ENCODE measurements around the gene CPM. TPM values are rescaled to one million over a fixed set of nuclear protein-coding genes. Genes with fewer than 3 reads are reported as not detected.

CPM gene
- total and polyA plus RNA-seq, 10 of the 15 experiments (the other 5 are each of a cell fraction or from before 2014, with no cell fraction given) = 0.06 to 1.7 (median 0.41) TPM

GRCh38 chr12:68954811-68955210 lies 21.8 kb upstream of the CPM start (continued):
- TF ChIP-seq REST (IDR thresholded peaks at IDR 0.05; ENCODE audit: low read depth, low read length) = no peak
- TF ChIP-seq LARP7 (IDR thresholded peaks at IDR 0.05) = no peak
- no peak for TF ChIP-seq NBN (IDR thresholded peaks at IDR 0.05)

GRCh38 chr12:68953536-68953935 lies 20.6 kb upstream of the CPM start:
- intact Hi-C loops (cut with micrococcal nuclease; ENCODE audit: unreplicated experiment) = no loop called here
- ChIA-PET SMC1A (ENCODE audit: uncharacterized antibody, unreplicated experiment) (no interaction called here), RAD21 (ENCODE audit: unreplicated experiment) (no interaction called here), POLR2A (no interaction called here), CTCF (interaction anchor here (1.0 kb wide), 1 partner anchor 21 kb away, joined by 3 read pairs; no protein-coding TSS in a partner anchor)
- FAIRE-seq = no peak
- ATAC-seq = no peak
- H3K9ac ChIP-seq (ENCODE audit: control insufficient read depth, insufficient read depth, low read length) = no peak overlapping the region
- WGBS (ENCODE audit: insufficient coverage, insufficient replicate concordance, low lambda C conversion rate, missing lambda C conversion rate) = 12% methylated on average over 2 of the region's 2 CpGs
- H3K4me3 ChIP-seq = no peak overlapping the region
- in situ Hi-C loops (cut with MboI) = no loop called here
- DNase-seq (ENCODE audit: low read depth, low spot score) = no peak
- H3K4me1 ChIP-seq (ENCODE audit: control insufficient read depth, insufficient read depth, low read length) = peaks cover 2% of the 10 kb centered on the region; the same call in 1 of the 2 replicates
- no peak for TF ChIP-seq NFIC (IDR thresholded peaks at IDR 0.05; ENCODE audit: low read depth, low read length)
- TF ChIP-seq KDM1A (IDR thresholded peaks at IDR 0.05; ENCODE audit: borderline replicate concordance) = no peak
- no peak for TF ChIP-seq GABPA (IDR thresholded peaks at IDR 0.05; ENCODE audit: low read depth)
- TF ChIP-seq REST (IDR thresholded peaks at IDR 0.05; ENCODE audit: low read depth, low read length) = no peak
- TF ChIP-seq CBX3 (IDR thresholded peaks at IDR 0.05; ENCODE audit: borderline replicate concordance, low read depth) = no peak
- TF ChIP-seq MTA3 (IDR thresholded peaks at IDR 0.05; ENCODE audit: borderline replicate concordance, low read length) = no peak
- no peak for TF ChIP-seq PRDM15 (CRISPR knock-in tag; IDR thresholded peaks at IDR 0.05)
- no peak for TF ChIP-seq BRCA1 (IDR thresholded peaks at IDR 0.05; ENCODE audit: low read depth, low read length)
- TF ChIP-seq YY1 (IDR thresholded peaks at IDR 0.05; ENCODE audit: low read depth, low read length) = no peak
- no peak for TF ChIP-seq PML (IDR thresholded peaks at IDR 0.05; ENCODE audit: low read length)
- TF ChIP-seq PAX8 (IDR thresholded peaks at IDR 0.05) = no peak
- no peak for TF ChIP-seq EZH2 (IDR thresholded peaks at IDR 0.05; ENCODE audit: borderline replicate concordance, control insufficient read depth, low read depth, low read length)
- BruUV-seq (replicated peaks) = no TSS peak
- no peaks in the 10 kb centered on the region for H3K79me2 ChIP-seq (ENCODE audit: control insufficient read depth, insufficient read depth, low read length)
- H2AFZ ChIP-seq (ENCODE audit: control insufficient read depth, low read depth, low read length) = no peak overlapping the region
- no peaks in the 10 kb centered on the region for H3K9me3 ChIP-seq (replicated peaks; ENCODE audit: control insufficient read depth, insufficient read depth, low read length)
- no peaks in the 10 kb centered on the region for H3K36me3 ChIP-seq (ENCODE audit: control insufficient read depth in 2 of 2, insufficient read depth in 2 of 2, low read length in 1 of 2)
- no peak overlapping the region for H3K27ac ChIP-seq (ENCODE audit: control insufficient read depth, insufficient read depth)
- H4K20me1 ChIP-seq (ENCODE audit: control insufficient read depth, insufficient read depth) = no peaks in the 10 kb centered on the region
- H3K4me2 ChIP-seq (ENCODE audit: control insufficient read depth, insufficient read depth) = no peak overlapping the region
- H3K27me3 ChIP-seq (replicated peaks in 1 of 2; ENCODE audit: control insufficient read depth in 2 of 2, insufficient read depth in 2 of 2, low read length in 1 of 2) = no peaks in the 10 kb centered on the region; a peak in 1 of 4 replicates

Measured in GM12878 (cell line).